ENCODE data around the gene EPHB6. TPM values are rescaled to one million over a fixed set of nuclear protein-coding genes. Genes with fewer than 3 reads are reported as not detected.

The EPHB6 gene
- total RNA-seq, 1 experiment from 2014 or later: 39.2 TPM

- H4K20me1 ChIP-seq (ENCODE audit: insufficient read depth): no peaks in the 10 kb centered on the region
- no peak overlapping the region for H3K4me3 ChIP-seq
- H3K36me3 ChIP-seq (ENCODE audit: low read depth): no peaks in the 10 kb centered on the region
- H3K27ac ChIP-seq: no peak overlapping the region
- ChIA-PET POLR2A (ENCODE audit: unreplicated experiment) (no interaction called here), CTCF (interaction anchor here (0.7 kb wide), 1 partner anchor 25 kb away, joined by 3 read pairs; no protein-coding TSS in a partner anchor)
- H3F3A ChIP-seq (ENCODE audit: insufficient read depth, low read depth): peaks cover 25% of the 10 kb centered on the region
- TF ChIP-seq EZH2 (IDR thresholded peaks at IDR 0.05; ENCODE audit: low read depth) (no peak), CTCF (conservative IDR thresholded peaks at IDR 0.05) (no peak)
- intact Hi-C loops (cut with micrococcal nuclease; ENCODE audit: unreplicated experiment): no loop called here
- no peak overlapping the region for H3K4me2 ChIP-seq
- no peaks in the 10 kb centered on the region for H3K79me2 ChIP-seq (ENCODE audit: low read depth)
- no TSS peak for BruUV-seq (replicated peaks)
- H3K9me2 ChIP-seq (ENCODE audit: insufficient read depth): no peaks in the 10 kb centered on the region
- H3K9me3 ChIP-seq (ENCODE audit: insufficient read depth, low read depth): peaks cover 9% of the 10 kb centered on the region; the same call in 1 of the 2 replicates
- no peaks in the 10 kb centered on the region for H3K27me3 ChIP-seq (ENCODE audit: insufficient read depth, low read depth)
- DNase-seq: no peak
- H3K4me1 ChIP-seq (replicated peaks; ENCODE audit: insufficient read depth): peaks cover 37% of the 10 kb centered on the region
- no peak overlapping the region for H2AFZ ChIP-seq
Observed at GRCh38 chr7:142835487-142835886, 19.4 kb upstream of the EPHB6 start.

GRCh38 chr7:142836426-142836825, 18.4 kb upstream of the EPHB6 start:
- no peak overlapping the region for H2AFZ ChIP-seq
- no peaks in the 10 kb centered on the region for H3K27me3 ChIP-seq (ENCODE audit: insufficient read depth, low read depth)
- H3K79me2 ChIP-seq (ENCODE audit: low read depth): no peaks in the 10 kb centered on the region
- TF ChIP-seq CTCF (conservative IDR thresholded peaks at IDR 0.05) (no peak), EZH2 (IDR thresholded peaks at IDR 0.05; ENCODE audit: low read depth) (no peak)
- intact Hi-C loops (cut with micrococcal nuclease; ENCODE audit: unreplicated experiment): no loop called here
- ChIA-PET POLR2A (ENCODE audit: unreplicated experiment) (no interaction called here), CTCF (interaction anchor here (0.7 kb wide), 1 partner anchor 26 kb away, joined by 3 read pairs; no protein-coding TSS in a partner anchor)
- H3K36me3 ChIP-seq (ENCODE audit: low read depth): no peaks in the 10 kb centered on the region
- no peaks in the 10 kb centered on the region for H4K20me1 ChIP-seq (ENCODE audit: insufficient read depth)
- BruUV-seq (replicated peaks): no TSS peak
- peaks cover 9% of the 10 kb centered on the region; the same call in 1 of the 2 replicates for H3K9me3 ChIP-seq (ENCODE audit: insufficient read depth, low read depth)
- DNase-seq: no peak
- H3K4me3 ChIP-seq: no peak overlapping the region
- peaks cover 25% of the 10 kb centered on the region for H3F3A ChIP-seq (ENCODE audit: insufficient read depth, low read depth)
- H3K9me2 ChIP-seq (ENCODE audit: insufficient read depth): no peaks in the 10 kb centered on the region
- H3K4me2 ChIP-seq: no peak overlapping the region
- no peak overlapping the region for H3K27ac ChIP-seq
- peaks cover 34% of the 10 kb centered on the region for H3K4me1 ChIP-seq (replicated peaks; ENCODE audit: insufficient read depth)

GRCh38 chr7:142838461-142839213, 16.2 kb upstream of the EPHB6 start:
- POLR2A ChIA-PET (ENCODE audit: unreplicated experiment): interaction anchor here (0.5 to 0.6 kb wide), 3 partner anchors 8 to 313 kb away, joined by 3 read pairs; no protein-coding TSS in a partner anchor
- Histone ChIP-seq H3K4me2 (0 out of 2 replicates have a peak overlapping the region, but pooled peaks have one; percentile 15), H3K4me3 (no peak overlapping the region), H3K27me3 (ENCODE audit: insufficient read depth, low read depth) (no peaks in the 10 kb centered on the region), H3K79me2 (ENCODE audit: low read depth) (no peaks in the 10 kb centered on the region), H3K9me2 (ENCODE audit: insufficient read depth) (no peaks in the 10 kb centered on the region), H4K20me1 (ENCODE audit: insufficient read depth) (no peaks in the 10 kb centered on the region), H3F3A (ENCODE audit: insufficient read depth, low read depth) (peaks cover 16% of the 10 kb centered on the region; the same call in 1 of the 2 replicates), H3K27ac (no peak overlapping the region), H2AFZ (no peak overlapping the region), H3K9me3 (ENCODE audit: insufficient read depth, low read depth) (peaks cover 6% of the 10 kb centered on the region; the same call in 1 of the 2 replicates), H3K4me1 (replicated peaks; ENCODE audit: insufficient read depth) (peaks cover 23% of the 10 kb centered on the region), H3K36me3 (ENCODE audit: low read depth) (no peaks in the 10 kb centered on the region)
- no TSS peak for BruUV-seq (replicated peaks)
- intact Hi-C loops (cut with micrococcal nuclease; ENCODE audit: unreplicated experiment): no loop called here
- CTCF ChIA-PET: interaction anchor here (0.5 kb wide), 1 partner anchor 189 kb away, joined by 6 read pairs; no protein-coding TSS in a partner anchor
- DNase-seq: peak in 1 of 2 experiments; percentile 51
- TF ChIP-seq EZH2 (IDR thresholded peaks at IDR 0.05; ENCODE audit: low read depth): no peak
- TF ChIP-seq CTCF (conservative IDR thresholded peaks at IDR 0.05): no peak

Measured in PC-9 (cell line).